HG03095 (cell line): ENCODE results near the gene KLRC2.
"Not testable (repeated sequence)": the region's sequence is repeated elsewhere in the genome, so short reads cannot be mapped to it uniquely, and the experiment has no call there.

Experiments used
- ATAC-seq: cut with Tn5 transposase; IDR thresholded peaks from one replicate; pipeline ENCODE4 v1.9.1; 2021; ENCODE audit warnings: moderate library complexity; ENCODE audit not compliant: unreplicated experiment

KLRC2 gene

GRCh38 chr12:10435816-10436215 is at the start of gene KLRC2:
Gene KLRC2 (minus strand): TSS chr12:10436010. CDS start chr12:10435986, 24 bp downstream.
- ATAC-seq, result not testable (repeated sequence)

- not testable (repeated sequence) for ATAC-seq
Observed at GRCh38 chr12:10481901-10482300, 46.1 kb upstream of the KLRC2 start.

GRCh38 chr12:10472808-10473207 is 37.0 kb upstream of the KLRC2 start:
- ATAC-seq, result not testable (repeated sequence)

GRCh38 chr12:10469701-10470100 is 33.9 kb upstream of the KLRC2 start:
- no peak for ATAC-seq

- ATAC-seq, result no peak
Observed at GRCh38 chr12:10466311-10466710, 30.5 kb upstream of the KLRC2 start.

- no peak for ATAC-seq
Observed at GRCh38 chr12:10457760-10458159, 21.9 kb upstream of the KLRC2 start.

GRCh38 chr12:10456856-10457255 is 21.0 kb upstream of the KLRC2 start:
- no peak for ATAC-seq

GRCh38 chr12:10455766-10456165 is 20.0 kb upstream of the KLRC2 start:
- ATAC-seq, result no peak

- ATAC-seq, result no peak
Observed at GRCh38 chr12:10454531-10454930, 18.7 kb upstream of the KLRC2 start.

GRCh38 chr12:10453156-10453555 is 17.3 kb upstream of the KLRC2 start, which contains the start of gene KLRC1:
Gene KLRC1 (minus strand): TSS chr12:10453377. CDS start chr12:10451156, 2,221 bp downstream.
- ATAC-seq, result no peak

- no peak for ATAC-seq
Observed at GRCh38 chr12:10448236-10448635, 12.4 kb upstream of the KLRC2 start.

GRCh38 chr12:10446052-10446451 is 10.2 kb upstream of the KLRC2 start:
- ATAC-seq, result not testable (repeated sequence)

- not testable (repeated sequence) for ATAC-seq
Observed at GRCh38 chr12:10441144-10441543, 5.3 kb upstream of the KLRC2 start.

- ATAC-seq, result not testable (repeated sequence)
Observed at GRCh38 chr12:10439608-10440274, 3.9 kb upstream of the KLRC2 start.

- not testable (repeated sequence) for ATAC-seq
Observed at GRCh38 chr12:10437601-10438000, 1.8 kb upstream of the KLRC2 start.

GRCh38 chr12:10430623-10431022 is 5.2 kb downstream of the KLRC2 start:
- not testable (repeated sequence) for ATAC-seq

GRCh38 chr12:10425938-10426337 is 9.9 kb downstream of the KLRC2 start:
- ATAC-seq, result not testable (repeated sequence)

GRCh38 chr12:10424260-10424899 is 11.4 kb downstream of the KLRC2 start:
- not testable (repeated sequence) for ATAC-seq

GRCh38 chr12:10422159-10422558 is 13.7 kb downstream of the KLRC2 start:
- ATAC-seq, result not testable (repeated sequence)

GRCh38 chr12:10420334-10420733 is 15.5 kb downstream of the KLRC2 start, which contains the start of gene KLRC3:
Gene KLRC3 (minus strand): TSS chr12:10420595. CDS start chr12:10420550, 45 bp downstream.
- not testable (repeated sequence) for ATAC-seq

GRCh38 chr12:10409392-10409791 is 26.4 kb downstream of the KLRC2 start, which contains the start of gene KLRC4:
Gene KLRC4 (minus strand): TSS chr12:10409757. CDS start chr12:10409575, 182 bp downstream.
- no peak for ATAC-seq

- no peak for ATAC-seq
Observed at GRCh38 chr12:10408842-10409241, 27.0 kb downstream of the KLRC2 start.
